ENCODE data around the gene RHEB.

RHEB gene

DNA sequence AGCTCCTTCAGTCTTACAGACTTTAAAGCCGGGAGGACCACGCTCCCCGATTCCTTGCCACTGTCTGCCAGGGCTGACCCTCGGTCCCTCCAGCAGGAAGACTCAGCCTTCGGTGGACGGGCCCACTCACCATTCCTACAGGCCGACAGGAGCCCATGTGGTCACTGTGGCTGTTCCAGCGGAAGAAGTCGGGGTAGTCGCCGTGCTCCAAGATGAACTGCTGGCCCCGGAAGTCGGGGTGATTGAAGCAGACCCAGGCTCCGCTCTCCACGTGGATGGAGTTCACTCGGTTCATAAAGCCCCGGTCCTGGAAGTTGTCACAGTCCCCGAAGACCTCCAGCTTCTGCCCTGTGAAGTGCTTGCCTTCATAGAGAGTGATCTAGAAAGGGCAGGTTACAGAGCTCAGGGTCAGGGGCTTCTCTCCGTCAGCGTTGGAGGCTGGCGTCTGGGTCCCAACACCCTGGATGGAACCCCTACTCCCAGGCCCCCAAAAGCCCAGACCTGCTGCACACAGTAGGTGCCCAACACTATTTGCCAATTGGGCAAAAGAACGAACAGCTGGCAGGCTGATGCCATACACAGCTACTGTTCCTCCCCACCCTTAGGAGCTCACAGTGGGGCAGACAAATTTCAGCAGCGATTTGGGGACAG lies 81.7 kb downstream of the RHEB start:
- no peak for ATAC-seq
- TF ChIP-seq GLIS3 (CRISPR knock-in tag; IDR thresholded peaks at IDR 0.05): no peak
- TF ChIP-seq OSR1 (CRISPR knock-in tag; IDR thresholded peaks at IDR 0.05): no peak
- no peak for TF ChIP-seq SNAI2 (CRISPR knock-in tag; IDR thresholded peaks at IDR 0.05)
- TF ChIP-seq, protein P1, sequence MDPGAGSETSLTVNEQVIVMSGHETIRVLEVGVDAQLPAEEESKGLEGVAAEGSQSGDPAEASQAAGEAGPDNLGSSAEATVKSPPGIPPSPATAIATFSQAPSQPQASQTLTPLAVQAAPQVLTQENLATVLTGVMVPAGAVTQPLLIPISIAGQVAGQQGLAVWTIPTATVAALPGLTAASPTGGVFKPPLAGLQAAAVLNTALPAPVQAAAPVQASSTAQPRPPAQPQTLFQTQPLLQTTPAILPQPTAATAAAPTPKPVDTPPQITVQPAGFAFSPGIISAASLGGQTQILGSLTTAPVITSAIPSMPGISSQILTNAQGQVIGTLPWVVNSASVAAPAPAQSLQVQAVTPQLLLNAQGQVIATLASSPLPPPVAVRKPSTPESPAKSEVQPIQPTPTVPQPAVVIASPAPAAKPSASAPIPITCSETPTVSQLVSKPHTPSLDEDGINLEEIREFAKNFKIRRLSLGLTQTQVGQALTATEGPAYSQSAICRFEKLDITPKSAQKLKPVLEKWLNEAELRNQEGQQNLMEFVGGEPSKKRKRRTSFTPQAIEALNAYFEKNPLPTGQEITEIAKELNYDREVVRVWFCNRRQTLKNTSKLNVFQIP (CRISPR knock-in tag; IDR thresholded peaks at IDR 0.05; ENCODE audit: borderline replicate concordance, low read depth): no peak
- no peak for TF ChIP-seq ZC3H10 (CRISPR knock-in tag; IDR thresholded peaks at IDR 0.05)
- no peak for TF ChIP-seq ESRRG (CRISPR knock-in tag; IDR thresholded peaks at IDR 0.05)
- TF ChIP-seq, protein P2, sequence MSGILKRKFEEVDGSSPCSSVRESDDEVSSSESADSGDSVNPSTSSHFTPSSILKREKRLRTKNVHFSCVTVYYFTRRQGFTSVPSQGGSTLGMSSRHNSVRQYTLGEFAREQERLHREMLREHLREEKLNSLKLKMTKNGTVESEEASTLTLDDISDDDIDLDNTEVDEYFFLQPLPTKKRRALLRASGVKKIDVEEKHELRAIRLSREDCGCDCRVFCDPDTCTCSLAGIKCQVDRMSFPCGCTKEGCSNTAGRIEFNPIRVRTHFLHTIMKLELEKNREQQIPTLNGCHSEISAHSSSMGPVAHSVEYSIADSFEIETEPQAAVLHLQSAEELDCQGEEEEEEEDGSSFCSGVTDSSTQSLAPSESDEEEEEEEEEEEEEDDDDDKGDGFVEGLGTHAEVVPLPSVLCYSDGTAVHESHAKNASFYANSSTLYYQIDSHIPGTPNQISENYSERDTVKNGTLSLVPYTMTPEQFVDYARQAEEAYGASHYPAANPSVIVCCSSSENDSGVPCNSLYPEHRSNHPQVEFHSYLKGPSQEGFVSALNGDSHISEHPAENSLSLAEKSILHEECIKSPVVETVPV (CRISPR knock-in tag; IDR thresholded peaks at IDR 0.05): no peak
- no peak for TF ChIP-seq RARB (CRISPR knock-in tag; IDR thresholded peaks at IDR 0.05)
- no peak for TF ChIP-seq TCF4 (CRISPR knock-in tag; IDR thresholded peaks at IDR 0.05; ENCODE audit: borderline replicate concordance)
- TF ChIP-seq CSDC2 (CRISPR knock-in tag; IDR thresholded peaks at IDR 0.05): no peak
- TF ChIP-seq PPARA (CRISPR knock-in tag; IDR thresholded peaks at IDR 0.05; ENCODE audit: borderline replicate concordance): no peak
- TF ChIP-seq ZNF565 (CRISPR knock-in tag; conservative IDR thresholded peaks at IDR 0.05; ENCODE audit: low read depth): no peak

DNA sequence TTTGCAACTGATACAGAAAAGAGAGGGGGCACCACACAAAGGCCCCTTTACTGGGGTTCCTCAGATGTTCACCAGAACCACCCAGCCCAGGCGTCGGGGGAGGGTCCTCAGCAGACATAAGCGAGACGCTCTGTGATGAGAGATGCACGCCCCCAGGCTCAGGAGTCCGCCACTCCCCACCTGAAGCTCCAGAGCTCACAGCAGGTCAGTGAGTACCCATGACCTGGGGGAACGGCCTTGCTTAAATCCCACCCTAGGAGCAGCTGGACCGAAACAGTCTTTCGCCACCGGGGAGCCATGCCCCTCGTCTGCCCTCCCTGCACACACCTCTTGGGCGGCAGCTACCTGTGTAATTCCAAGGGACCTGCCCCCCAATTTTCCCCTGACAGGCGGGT lies 82.5 kb downstream of the RHEB start:
- TF ChIP-seq ZNF565 (CRISPR knock-in tag; conservative IDR thresholded peaks at IDR 0.05; ENCODE audit: low read depth) (no peak), GLIS3 (CRISPR knock-in tag; IDR thresholded peaks at IDR 0.05) (no peak), PPARA (CRISPR knock-in tag; IDR thresholded peaks at IDR 0.05; ENCODE audit: borderline replicate concordance) (no peak), TOX (CRISPR knock-in tag; IDR thresholded peaks at IDR 0.05; ENCODE audit: borderline replicate concordance) (no peak), BACH2 (CRISPR knock-in tag; IDR thresholded peaks at IDR 0.05; ENCODE audit: borderline replicate concordance) (no peak), ZFP30 (CRISPR knock-in tag; IDR thresholded peaks at IDR 0.05) (no peak), TCF4 (CRISPR knock-in tag; IDR thresholded peaks at IDR 0.05; ENCODE audit: borderline replicate concordance) (no peak), ZNF8 (CRISPR knock-in tag; IDR thresholded peaks at IDR 0.05) (no peak)
- no peak for ATAC-seq

DNA sequence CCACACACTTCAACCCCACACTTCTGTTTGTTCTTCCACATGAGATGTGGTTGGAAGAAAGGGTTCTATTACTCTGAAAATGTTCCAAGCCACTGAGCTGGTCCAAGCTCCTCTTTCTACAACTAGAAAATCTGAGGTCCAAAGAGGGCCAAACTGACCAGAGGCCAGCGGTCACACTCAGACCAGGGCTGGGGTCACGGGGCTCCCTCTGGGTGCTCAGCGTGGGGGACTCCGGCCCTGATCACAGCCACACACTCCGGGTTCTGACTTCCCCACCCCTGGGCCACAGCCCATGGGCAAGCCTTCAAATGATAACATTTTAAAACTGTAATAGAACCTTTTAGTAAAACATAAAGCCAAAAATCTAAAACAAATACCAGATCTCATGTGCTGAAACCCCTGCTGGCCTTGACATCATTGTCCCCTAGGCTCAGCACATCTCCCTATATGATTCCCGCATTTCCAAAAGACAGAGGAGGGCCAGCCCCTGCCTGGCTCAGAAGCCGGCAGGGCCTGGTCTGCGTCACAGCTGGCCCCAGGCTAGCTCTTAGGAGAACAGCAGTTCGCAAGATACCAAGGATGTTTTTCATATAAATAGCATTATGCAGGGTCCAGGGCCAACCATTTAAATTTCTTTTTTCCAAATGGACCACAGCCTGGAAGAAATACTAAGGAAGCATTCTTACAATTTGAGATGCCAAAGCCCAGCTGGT lies 83.1 kb downstream of the RHEB start:
- TF ChIP-seq BACH2 (CRISPR knock-in tag; IDR thresholded peaks at IDR 0.05; ENCODE audit: borderline replicate concordance) (no peak), ZNF8 (CRISPR knock-in tag; IDR thresholded peaks at IDR 0.05) (no peak), ISL1 (CRISPR knock-in tag; IDR thresholded peaks at IDR 0.05) (peak; percentile 63), SNAI2 (CRISPR knock-in tag; IDR thresholded peaks at IDR 0.05) (peak; percentile 60; the same call in 1 of the 2 replicates), GLIS3 (CRISPR knock-in tag; IDR thresholded peaks at IDR 0.05) (no peak), TCF4 (CRISPR knock-in tag; IDR thresholded peaks at IDR 0.05; ENCODE audit: borderline replicate concordance) (peak; percentile 82), RARB (CRISPR knock-in tag; IDR thresholded peaks at IDR 0.05) (no peak), CSDC2 (CRISPR knock-in tag; IDR thresholded peaks at IDR 0.05) (peak; percentile 30), ZFP3 (CRISPR knock-in tag; IDR thresholded peaks at IDR 0.05) (no peak), ZNF70 (CRISPR knock-in tag; IDR thresholded peaks at IDR 0.05) (no peak), ZC3H10 (CRISPR knock-in tag; IDR thresholded peaks at IDR 0.05) (no peak), ARNTL (CRISPR knock-in tag; IDR thresholded peaks at IDR 0.05; ENCODE audit: borderline replicate concordance, low read depth) (no peak)
- TF ChIP-seq, protein P2 (CRISPR knock-in tag; IDR thresholded peaks at IDR 0.05): no peak
- TF ChIP-seq, protein P3, sequence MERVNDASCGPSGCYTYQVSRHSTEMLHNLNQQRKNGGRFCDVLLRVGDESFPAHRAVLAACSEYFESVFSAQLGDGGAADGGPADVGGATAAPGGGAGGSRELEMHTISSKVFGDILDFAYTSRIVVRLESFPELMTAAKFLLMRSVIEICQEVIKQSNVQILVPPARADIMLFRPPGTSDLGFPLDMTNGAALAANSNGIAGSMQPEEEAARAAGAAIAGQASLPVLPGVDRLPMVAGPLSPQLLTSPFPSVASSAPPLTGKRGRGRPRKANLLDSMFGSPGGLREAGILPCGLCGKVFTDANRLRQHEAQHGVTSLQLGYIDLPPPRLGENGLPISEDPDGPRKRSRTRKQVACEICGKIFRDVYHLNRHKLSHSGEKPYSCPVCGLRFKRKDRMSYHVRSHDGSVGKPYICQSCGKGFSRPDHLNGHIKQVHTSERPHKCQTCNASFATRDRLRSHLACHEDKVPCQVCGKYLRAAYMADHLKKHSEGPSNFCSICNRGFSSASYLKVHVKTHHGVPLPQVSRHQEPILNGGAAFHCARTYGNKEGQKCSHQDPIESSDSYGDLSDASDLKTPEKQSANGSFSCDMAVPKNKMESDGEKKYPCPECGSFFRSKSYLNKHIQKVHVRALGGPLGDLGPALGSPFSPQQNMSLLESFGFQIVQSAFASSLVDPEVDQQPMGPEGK (CRISPR knock-in tag; IDR thresholded peaks at IDR 0.05; ENCODE audit: borderline replicate concordance): no peak
- TF ChIP-seq, protein P4, sequence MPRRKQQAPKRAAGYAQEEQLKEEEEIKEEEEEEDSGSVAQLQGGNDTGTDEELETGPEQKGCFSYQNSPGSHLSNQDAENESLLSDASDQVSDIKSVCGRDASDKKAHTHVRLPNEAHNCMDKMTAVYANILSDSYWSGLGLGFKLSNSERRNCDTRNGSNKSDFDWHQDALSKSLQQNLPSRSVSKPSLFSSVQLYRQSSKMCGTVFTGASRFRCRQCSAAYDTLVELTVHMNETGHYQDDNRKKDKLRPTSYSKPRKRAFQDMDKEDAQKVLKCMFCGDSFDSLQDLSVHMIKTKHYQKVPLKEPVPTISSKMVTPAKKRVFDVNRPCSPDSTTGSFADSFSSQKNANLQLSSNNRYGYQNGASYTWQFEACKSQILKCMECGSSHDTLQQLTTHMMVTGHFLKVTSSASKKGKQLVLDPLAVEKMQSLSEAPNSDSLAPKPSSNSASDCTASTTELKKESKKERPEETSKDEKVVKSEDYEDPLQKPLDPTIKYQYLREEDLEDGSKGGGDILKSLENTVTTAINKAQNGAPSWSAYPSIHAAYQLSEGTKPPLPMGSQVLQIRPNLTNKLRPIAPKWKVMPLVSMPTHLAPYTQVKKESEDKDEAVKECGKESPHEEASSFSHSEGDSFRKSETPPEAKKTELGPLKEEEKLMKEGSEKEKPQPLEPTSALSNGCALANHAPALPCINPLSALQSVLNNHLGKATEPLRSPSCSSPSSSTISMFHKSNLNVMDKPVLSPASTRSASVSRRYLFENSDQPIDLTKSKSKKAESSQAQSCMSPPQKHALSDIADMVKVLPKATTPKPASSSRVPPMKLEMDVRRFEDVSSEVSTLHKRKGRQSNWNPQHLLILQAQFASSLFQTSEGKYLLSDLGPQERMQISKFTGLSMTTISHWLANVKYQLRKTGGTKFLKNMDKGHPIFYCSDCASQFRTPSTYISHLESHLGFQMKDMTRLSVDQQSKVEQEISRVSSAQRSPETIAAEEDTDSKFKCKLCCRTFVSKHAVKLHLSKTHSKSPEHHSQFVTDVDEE (CRISPR knock-in tag; IDR thresholded peaks at IDR 0.05): no peak; the same call in 1 of the 2 replicates
- peak; percentile 65 for ATAC-seq
